Muscle layer of colon (tissue), 2 donors: ENCODE results near the gene CMC2.

Experiments
- H3K27ac ChIP-seq: one replicate; pipeline ENCODE4 v1.7.0; 2013; ENCODE audit warnings: low read depth, mild to moderate bottlenecking, low read length, moderate library complexity
- H3K27me3 ChIP-seq, 2 donors: one replicate each; pipeline ENCODE4 v1.7.0; 2013; ENCODE audit warnings: low read length in 2 of 2, mild to moderate bottlenecking in 2 of 2; ENCODE audit not compliant: insufficient read depth in 2 of 2, control insufficient read depth in 1 of 2
- H3K36me3 ChIP-seq: one replicate; pipeline ENCODE4 v1.7.0; 2013; ENCODE audit warnings: mild to moderate bottlenecking, low read length; ENCODE audit not compliant: insufficient read depth
- H3K4me1 ChIP-seq: one replicate; pipeline ENCODE4 v1.7.0; 2013; ENCODE audit warnings: mild to moderate bottlenecking, low read length; ENCODE audit not compliant: insufficient read depth
- H3K4me3 ChIP-seq, 2 donors: one replicate each; pipeline ENCODE4 v1.7.0; 2013; ENCODE audit warnings: low read length in 2 of 2, low read depth in 1 of 2, mild to moderate bottlenecking in 1 of 2, moderate library complexity in 1 of 2
- H3K9ac ChIP-seq: one replicate; pipeline ENCODE4 v1.7.0; 2013; ENCODE audit warnings: low read length
- H3K9me3 ChIP-seq: one replicate; pipeline ENCODE4 v1.7.0; 2013; ENCODE audit warnings: mild to moderate bottlenecking, low read length
- donor health status: abdominal sarcoma.
- donor health status: Adenocarcinoma of cecum.

The CMC2 gene

GRCh38 chr16:81000873-81001272, 5.8 kb downstream of the CMC2 start:
- Histone ChIP-seq H3K27me3 (no peaks in the 10 kb centered on the region), H3K9ac (no peak overlapping the region), H3K27ac (no peak overlapping the region), H3K9me3 (no peaks in the 10 kb centered on the region), H3K4me3 (no peak overlapping the region), H3K4me1 (peaks cover 9% of the 10 kb centered on the region), H3K36me3 (no peaks in the 10 kb centered on the region)

DNA sequence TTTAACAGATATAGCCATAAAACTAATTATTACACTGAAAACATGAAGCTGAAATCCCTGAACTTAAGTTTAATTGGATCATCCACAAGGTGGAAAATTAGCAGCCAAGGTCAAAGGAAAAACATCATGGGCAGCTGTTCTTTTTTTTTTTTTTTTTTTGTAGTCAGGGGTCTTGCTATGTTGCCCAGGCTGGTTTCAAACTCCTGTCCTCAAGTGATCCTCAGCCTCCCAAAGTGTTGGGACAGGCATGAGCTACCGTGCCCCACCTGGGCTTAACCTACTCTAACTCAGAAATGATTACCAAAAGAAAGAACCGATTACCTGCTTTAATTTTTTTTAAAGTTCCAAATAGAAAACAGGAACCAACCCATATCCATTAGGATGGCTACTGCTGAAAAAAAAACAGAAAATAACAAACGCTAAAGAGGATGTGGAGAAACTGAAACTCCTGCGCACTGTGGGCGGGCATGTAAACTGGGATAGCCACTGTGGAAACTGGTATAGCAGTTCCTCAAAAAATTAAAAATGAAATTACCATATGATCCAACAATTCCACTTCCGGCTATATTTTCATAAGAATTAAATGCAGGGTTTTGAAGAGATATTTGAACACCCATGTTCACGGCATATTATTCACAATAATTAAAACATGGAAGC, 8.6 kb downstream of the CMC2 start:
- Histone ChIP-seq H3K4me1 (no peaks in the 10 kb centered on the region), H3K9me3 (no peaks in the 10 kb centered on the region), H3K4me3 (no peak overlapping the region), H3K9ac (no peak overlapping the region), H3K36me3 (no peaks in the 10 kb centered on the region), H3K27me3 (no peaks in the 10 kb centered on the region), H3K27ac (no peak overlapping the region)

DNA sequence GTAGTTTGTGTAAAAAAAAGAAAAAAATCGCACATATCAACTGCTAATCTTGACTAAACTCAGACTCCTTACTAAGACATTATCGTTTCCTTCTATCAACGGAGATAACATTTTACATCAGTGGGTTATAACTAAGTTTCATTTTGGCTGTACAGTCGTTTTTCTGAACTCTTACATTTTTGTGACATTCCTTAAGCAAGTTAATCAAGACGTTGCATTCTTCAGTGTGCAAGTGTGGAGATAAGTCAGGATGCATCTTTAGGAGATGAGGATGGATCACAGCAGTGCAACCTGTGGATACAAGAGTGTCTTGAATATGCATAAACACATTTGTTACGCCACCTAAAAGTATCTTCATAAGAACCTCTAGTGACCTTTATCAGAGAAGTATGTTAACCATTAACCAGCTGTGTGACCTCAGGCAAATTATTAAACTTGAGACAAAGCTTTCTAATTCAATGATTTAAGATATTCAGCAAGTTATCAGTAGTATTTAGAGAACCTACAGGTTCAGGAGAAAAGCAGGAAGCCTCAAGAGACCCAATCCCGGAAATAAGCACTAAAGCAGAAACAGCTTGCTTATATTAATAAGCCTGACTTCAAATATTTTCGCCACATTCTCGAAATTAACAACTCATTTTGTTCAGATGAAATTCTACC, 9.4 kb downstream of the CMC2 start:
- Histone ChIP-seq H3K4me1 (no peaks in the 10 kb centered on the region), H3K4me3 (no peak overlapping the region), H3K9ac (no peak overlapping the region), H3K27me3 (no peaks in the 10 kb centered on the region), H3K36me3 (no peaks in the 10 kb centered on the region), H3K9me3 (no peaks in the 10 kb centered on the region), H3K27ac (no peak overlapping the region)

GRCh38 chr16:80996688-80997138, 10.0 kb downstream of the CMC2 start:
- H3K27me3 ChIP-seq: no peaks in the 10 kb centered on the region
- no peaks in the 10 kb centered on the region for H3K9me3 ChIP-seq
- H3K9ac ChIP-seq: no peak overlapping the region
- H3K4me3 ChIP-seq: no peak overlapping the region
- no peaks in the 10 kb centered on the region for H3K36me3 ChIP-seq
- H3K4me1 ChIP-seq: no peaks in the 10 kb centered on the region
- no peak overlapping the region for H3K27ac ChIP-seq

- no peak overlapping the region for H3K4me3 ChIP-seq
- H3K36me3 ChIP-seq: peaks cover 5% of the 10 kb centered on the region
- no peak overlapping the region for H3K27ac ChIP-seq
- H3K9me3 ChIP-seq: no peaks in the 10 kb centered on the region
- no peaks in the 10 kb centered on the region for H3K4me1 ChIP-seq
- H3K9ac ChIP-seq: no peak overlapping the region
- no peaks in the 10 kb centered on the region for H3K27me3 ChIP-seq
These were observed 12.2 kb downstream of the CMC2 start for GRCh38 chr16:80994451-80994850.

GRCh38 chr16:80993834-80994233, 12.9 kb downstream of the CMC2 start:
- Histone ChIP-seq H3K4me3 (no peak overlapping the region), H3K27ac (no peak overlapping the region), H3K4me1 (no peaks in the 10 kb centered on the region), H3K9ac (no peak overlapping the region), H3K36me3 (peaks cover 5% of the 10 kb centered on the region), H3K27me3 (no peaks in the 10 kb centered on the region), H3K9me3 (no peaks in the 10 kb centered on the region)

- H3K27ac ChIP-seq: no peak overlapping the region
- H3K36me3 ChIP-seq: peaks cover 5% of the 10 kb centered on the region
- no peaks in the 10 kb centered on the region for H3K27me3 ChIP-seq
- H3K9ac ChIP-seq: no peak overlapping the region
- H3K9me3 ChIP-seq: no peaks in the 10 kb centered on the region
- no peak overlapping the region for H3K4me3 ChIP-seq
- no peaks in the 10 kb centered on the region for H3K4me1 ChIP-seq
These were observed 13.4 kb downstream of the CMC2 start for GRCh38 chr16:80993307-80993706.

DNA sequence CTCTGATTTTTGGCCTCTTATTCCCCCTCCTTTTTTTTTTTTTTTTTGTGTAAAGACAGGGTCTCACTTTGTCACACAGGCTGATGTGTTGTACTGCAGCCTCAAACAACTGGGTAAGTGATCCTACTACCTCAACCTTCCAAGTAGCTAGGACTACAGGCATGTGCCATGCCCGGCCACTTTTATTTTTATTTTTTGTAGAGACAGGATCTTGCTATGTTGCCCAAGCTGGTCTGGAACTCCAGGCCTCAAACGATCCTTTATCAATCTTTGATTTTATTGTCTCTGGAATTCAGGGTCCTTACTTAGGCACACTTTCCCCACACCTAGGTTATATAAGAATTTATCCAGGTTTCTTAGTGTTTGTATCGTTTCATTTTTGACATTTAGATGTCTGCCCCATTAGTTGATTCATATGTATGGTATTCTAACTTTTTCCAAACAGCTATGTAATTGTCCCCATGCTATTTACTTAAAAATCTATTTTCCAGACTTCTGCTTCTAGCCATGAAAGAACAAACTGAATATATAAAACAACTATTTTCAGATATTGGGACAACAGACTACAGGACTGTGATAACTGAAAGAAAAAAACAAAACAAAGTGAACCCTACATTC, 13.9 kb downstream of the CMC2 start:
- H3K27me3 ChIP-seq: no peaks in the 10 kb centered on the region
- no peak overlapping the region for H3K4me3 ChIP-seq
- no peaks in the 10 kb centered on the region for H3K4me1 ChIP-seq
- no peaks in the 10 kb centered on the region for H3K9me3 ChIP-seq
- H3K36me3 ChIP-seq: peaks cover 5% of the 10 kb centered on the region
- no peak overlapping the region for H3K9ac ChIP-seq
- H3K27ac ChIP-seq: no peak overlapping the region

- Histone ChIP-seq H3K36me3 (peaks cover 5% of the 10 kb centered on the region), H3K9me3 (no peaks in the 10 kb centered on the region), H3K27ac (no peak overlapping the region), H3K9ac (no peak overlapping the region), H3K4me1 (no peaks in the 10 kb centered on the region), H3K4me3 (no peak overlapping the region), H3K27me3 (no peaks in the 10 kb centered on the region)
These were observed 14.8 kb downstream of the CMC2 start for GRCh38 chr16:80991792-80992430.

- Histone ChIP-seq H3K9me3 (no peaks in the 10 kb centered on the region), H3K4me1 (peaks cover 5% of the 10 kb centered on the region), H3K9ac (no peak overlapping the region), H3K27me3 (no peaks in the 10 kb centered on the region), H3K27ac (no peak overlapping the region), H3K36me3 (peaks cover 5% of the 10 kb centered on the region), H3K4me3 (no peak overlapping the region)
These were observed 15.7 kb downstream of the CMC2 start for GRCh38 chr16:80990978-80991377.

DNA sequence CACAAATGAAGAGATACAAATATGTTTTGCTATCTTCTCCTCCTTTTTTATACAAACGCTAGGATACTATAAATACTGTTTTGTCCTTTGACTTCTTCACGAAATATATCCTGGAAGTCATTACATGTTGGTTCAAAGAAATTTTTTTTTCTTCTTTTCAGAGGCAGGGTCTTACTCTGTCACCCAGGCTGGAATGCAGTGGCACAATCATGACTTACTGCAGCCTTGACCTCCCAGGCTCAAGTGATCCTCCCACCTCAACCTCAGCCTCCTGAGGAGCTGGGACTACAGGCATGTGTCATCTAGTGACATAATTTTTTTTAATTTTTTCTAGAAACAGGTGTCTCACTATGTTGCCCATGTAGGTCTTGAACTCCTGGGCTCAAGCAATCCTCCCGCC, 16.1 kb downstream of the CMC2 start:
- Histone ChIP-seq H3K36me3 (peaks cover 5% of the 10 kb centered on the region), H3K4me1 (peaks cover 5% of the 10 kb centered on the region), H3K27me3 (no peaks in the 10 kb centered on the region), H3K9me3 (no peaks in the 10 kb centered on the region), H3K9ac (no peak overlapping the region), H3K27ac (no peak overlapping the region), H3K4me3 (no peak overlapping the region)
